ENCODE measurements around the gene S1PR4.
A peak's percentile ranks its signal among the peaks of the same experiment; 100 is the strongest.
"Not testable (repeated sequence)": the region's sequence is repeated elsewhere in the genome, so short reads cannot be mapped to it uniquely, and the experiment has no call there.

S1PR4 gene

DNA sequence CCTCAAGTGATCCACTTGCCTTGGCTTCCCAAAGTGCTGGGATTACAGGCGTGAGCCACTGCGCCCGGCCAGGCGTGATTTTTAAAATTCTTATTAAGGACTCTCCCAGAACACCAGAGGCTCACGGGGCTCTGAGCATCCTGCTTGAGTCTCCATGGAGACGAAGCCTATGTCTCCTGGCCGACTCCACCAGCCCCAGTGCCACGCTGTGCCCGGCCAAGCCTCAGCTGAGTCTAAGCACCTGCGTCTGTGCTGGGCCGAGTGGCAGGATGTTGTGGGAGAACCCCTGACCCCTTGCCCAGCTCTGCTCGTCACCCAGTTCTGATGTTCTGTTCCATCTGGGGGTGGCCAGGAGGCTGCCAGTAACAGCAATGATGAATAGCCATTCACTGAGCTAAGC is 42.0 kb downstream of the S1PR4 start:
- Histone ChIP-seq H3K79me2 (ENCODE audit: insufficient read depth, low read length) (no peaks in the 10 kb centered on the region), H3K27ac (ENCODE audit: low read depth, low read length) (no peak overlapping the region), H3K9me2 (replicated peaks; ENCODE audit: insufficient read depth, low read length) (no peaks in the 10 kb centered on the region), H3K4me2 (ENCODE audit: low read depth, low read length, poor library complexity, severe bottlenecking) (no peak overlapping the region), H3K9ac (ENCODE audit: low read length) (no peak overlapping the region), H3K27me3 (ENCODE audit: low read length) (no peaks in the 10 kb centered on the region), H2AFZ (ENCODE audit: low read depth, low read length, severe bottlenecking) (no peak overlapping the region), H3K4me3 (ENCODE audit: insufficient read depth, low read length, poor library complexity, severe bottlenecking) (no peak overlapping the region), H4K20me1 (ENCODE audit: low read depth, low read length) (no peaks in the 10 kb centered on the region), H3K9me3 (ENCODE audit: insufficient read depth, low read length) (no peaks in the 10 kb centered on the region), H3F3A (ENCODE audit: insufficient read depth) (no peaks in the 10 kb centered on the region), H3K36me3 (ENCODE audit: low read length) (no peaks in the 10 kb centered on the region)
- TF ChIP-seq EZH2phosphoT487 (conservative IDR thresholded peaks at IDR 0.05; ENCODE audit: low read length), result no peak
- TF ChIP-seq, protein P1, sequence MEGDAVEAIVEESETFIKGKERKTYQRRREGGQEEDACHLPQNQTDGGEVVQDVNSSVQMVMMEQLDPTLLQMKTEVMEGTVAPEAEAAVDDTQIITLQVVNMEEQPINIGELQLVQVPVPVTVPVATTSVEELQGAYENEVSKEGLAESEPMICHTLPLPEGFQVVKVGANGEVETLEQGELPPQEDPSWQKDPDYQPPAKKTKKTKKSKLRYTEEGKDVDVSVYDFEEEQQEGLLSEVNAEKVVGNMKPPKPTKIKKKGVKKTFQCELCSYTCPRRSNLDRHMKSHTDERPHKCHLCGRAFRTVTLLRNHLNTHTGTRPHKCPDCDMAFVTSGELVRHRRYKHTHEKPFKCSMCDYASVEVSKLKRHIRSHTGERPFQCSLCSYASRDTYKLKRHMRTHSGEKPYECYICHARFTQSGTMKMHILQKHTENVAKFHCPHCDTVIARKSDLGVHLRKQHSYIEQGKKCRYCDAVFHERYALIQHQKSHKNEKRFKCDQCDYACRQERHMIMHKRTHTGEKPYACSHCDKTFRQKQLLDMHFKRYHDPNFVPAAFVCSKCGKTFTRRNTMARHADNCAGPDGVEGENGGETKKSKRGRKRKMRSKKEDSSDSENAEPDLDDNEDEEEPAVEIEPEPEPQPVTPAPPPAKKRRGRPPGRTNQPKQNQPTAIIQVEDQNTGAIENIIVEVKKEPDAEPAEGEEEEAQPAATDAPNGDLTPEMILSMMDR (IDR thresholded peaks at IDR 0.05; ENCODE audit: insufficient read depth, low read length, poor library complexity, severe bottlenecking), result no peak

DNA sequence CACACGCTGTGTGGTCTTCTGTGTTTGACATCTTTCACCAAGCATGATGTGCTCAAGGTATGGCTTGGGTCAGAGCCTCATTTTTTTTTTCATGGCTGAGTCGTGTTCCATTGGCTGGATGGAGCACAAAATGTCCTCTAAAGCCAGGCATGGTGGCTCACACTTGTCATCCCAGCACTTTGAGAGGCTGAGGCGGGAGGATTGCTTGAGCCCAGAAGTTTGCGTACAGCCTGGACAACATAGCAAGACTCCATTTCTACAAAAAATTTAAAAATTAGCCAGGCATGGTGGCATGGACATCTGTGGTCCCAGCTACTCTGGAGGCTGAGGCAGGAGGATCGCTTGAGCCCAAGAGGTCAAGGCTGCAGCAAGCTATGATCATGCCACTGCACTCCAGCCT is 43.0 kb downstream of the S1PR4 start:
- H3K4me2 ChIP-seq (ENCODE audit: low read depth, low read length, poor library complexity, severe bottlenecking); H2AFZ ChIP-seq (ENCODE audit: low read depth, low read length, severe bottlenecking); H3K9me2 ChIP-seq (replicated peaks; ENCODE audit: insufficient read depth, low read length); H4K20me1 ChIP-seq (ENCODE audit: low read depth, low read length); H3K27me3 ChIP-seq (ENCODE audit: low read length); H3K27ac ChIP-seq (ENCODE audit: low read depth, low read length); H3F3A ChIP-seq (ENCODE audit: insufficient read depth); H3K4me3 ChIP-seq (ENCODE audit: insufficient read depth, low read length, poor library complexity, severe bottlenecking); H3K9ac ChIP-seq (ENCODE audit: low read length); H3K79me2 ChIP-seq (ENCODE audit: insufficient read depth, low read length); H3K36me3 ChIP-seq (ENCODE audit: low read length); H3K9me3 ChIP-seq (ENCODE audit: insufficient read depth, low read length): not testable (repeated sequence)

DNA sequence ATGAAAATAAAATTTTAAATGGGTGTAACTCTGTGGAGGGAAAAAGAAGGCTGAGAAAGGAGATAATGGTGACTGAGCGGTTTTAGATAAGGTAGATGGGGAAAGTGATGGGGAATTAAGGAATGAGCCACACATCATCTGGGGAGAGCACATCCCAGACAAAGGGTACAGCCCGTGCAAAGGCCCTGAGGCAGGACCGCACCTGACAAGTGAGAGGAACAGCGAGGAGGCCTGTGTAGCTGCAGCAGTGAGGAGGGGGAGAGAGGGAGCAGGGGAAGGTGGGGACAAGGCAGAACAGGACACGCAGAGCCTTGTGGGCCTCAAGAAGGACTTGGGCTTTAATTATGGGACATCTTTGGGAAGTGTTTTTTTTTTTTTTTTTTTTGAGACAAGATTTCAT is 44.1 kb downstream of the S1PR4 start:
- Histone ChIP-seq H4K20me1 (ENCODE audit: low read depth, low read length) (no peaks in the 10 kb centered on the region), H3K4me2 (ENCODE audit: low read depth, low read length, poor library complexity, severe bottlenecking) (no peak overlapping the region), H3K79me2 (ENCODE audit: insufficient read depth, low read length) (no peaks in the 10 kb centered on the region), H3K9me2 (replicated peaks; ENCODE audit: insufficient read depth, low read length) (no peaks in the 10 kb centered on the region), H3K27ac (ENCODE audit: low read depth, low read length) (no peak overlapping the region), H3K36me3 (ENCODE audit: low read length) (no peaks in the 10 kb centered on the region), H3K27me3 (ENCODE audit: low read length) (no peaks in the 10 kb centered on the region), H2AFZ (ENCODE audit: low read depth, low read length, severe bottlenecking) (no peak overlapping the region), H3K4me3 (ENCODE audit: insufficient read depth, low read length, poor library complexity, severe bottlenecking) (no peak overlapping the region), H3K9me3 (ENCODE audit: insufficient read depth, low read length) (no peaks in the 10 kb centered on the region), H3F3A (ENCODE audit: insufficient read depth) (no peaks in the 10 kb centered on the region), H3K9ac (ENCODE audit: low read length) (no peak overlapping the region)
- TF ChIP-seq, protein P1 (IDR thresholded peaks at IDR 0.05; ENCODE audit: insufficient read depth, low read length, poor library complexity, severe bottlenecking), result no peak
- no peak for TF ChIP-seq EZH2phosphoT487 (conservative IDR thresholded peaks at IDR 0.05; ENCODE audit: low read length)

DNA sequence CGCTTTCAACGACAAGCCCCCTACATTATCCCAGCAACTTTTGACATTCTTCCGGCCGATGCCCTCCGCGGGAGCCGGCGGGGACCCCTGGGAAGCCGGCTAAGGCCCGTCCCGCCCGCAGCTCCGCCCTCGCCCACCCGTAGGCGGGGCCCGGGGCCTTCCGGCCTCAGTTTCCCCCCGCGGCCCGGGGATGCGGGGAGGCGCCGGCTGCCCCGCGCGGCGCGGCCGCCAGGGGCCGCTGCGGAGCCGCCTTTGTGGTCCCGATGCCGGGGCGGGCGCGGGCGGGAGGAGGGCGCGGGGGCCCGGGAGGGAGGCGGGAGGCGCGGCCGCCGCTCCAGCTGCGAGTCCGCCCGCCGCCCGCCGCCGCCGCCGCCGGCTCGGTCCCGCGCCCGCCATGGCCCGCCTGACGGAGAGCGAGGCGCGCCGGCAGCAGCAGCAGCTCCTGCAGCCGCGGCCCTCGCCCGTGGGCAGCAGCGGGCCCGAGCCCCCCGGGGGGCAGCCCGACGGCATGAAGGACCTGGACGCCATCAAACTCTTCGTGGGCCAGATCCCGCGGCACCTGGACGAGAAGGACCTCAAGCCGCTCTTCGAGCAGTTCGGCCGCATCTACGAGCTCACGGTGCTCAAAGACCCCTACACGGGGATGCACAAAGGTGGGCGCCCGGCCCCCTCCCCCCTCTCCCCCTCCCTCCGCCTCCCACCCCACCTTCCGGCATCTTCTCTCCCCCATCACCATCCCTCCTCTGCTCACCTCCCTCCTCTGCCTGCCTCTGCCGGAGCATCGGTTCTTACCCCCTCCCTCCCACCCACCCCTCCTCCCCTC is 46.0 kb downstream of the S1PR4 start, which contains the start of gene CELF5:
TSS of gene CELF5 (plus strand) at position 316 of the 823 bp plus-strand sequence. CDS start at position 395, 79 bp downstream.
- TF ChIP-seq, protein P1 (IDR thresholded peaks at IDR 0.05; ENCODE audit: insufficient read depth, low read length, poor library complexity, severe bottlenecking), result peak; percentile 28
- no peak for TF ChIP-seq EZH2phosphoT487 (conservative IDR thresholded peaks at IDR 0.05; ENCODE audit: low read length)
- Histone ChIP-seq H3K36me3 (ENCODE audit: low read length) (no peaks in the 10 kb centered on the region), H3K9me3 (ENCODE audit: insufficient read depth, low read length) (no peaks in the 10 kb centered on the region), H3K4me3 (ENCODE audit: insufficient read depth, low read length, poor library complexity, severe bottlenecking) (no peak within 1 kb of the TSS), H2AFZ (ENCODE audit: low read depth, low read length, severe bottlenecking) (no peak within 1 kb of the TSS), H3K27ac (ENCODE audit: low read depth, low read length) (no peak within 1 kb of the TSS), H3K4me2 (ENCODE audit: low read depth, low read length, poor library complexity, severe bottlenecking) (no peak within 1 kb of the TSS), H4K20me1 (ENCODE audit: low read depth, low read length) (no peaks in the 10 kb centered on the region), H3F3A (ENCODE audit: insufficient read depth) (no peaks in the 10 kb centered on the region), H3K9me2 (replicated peaks; ENCODE audit: insufficient read depth, low read length) (no peaks in the 10 kb centered on the region), H3K9ac (ENCODE audit: low read length) (no peak within 1 kb of the TSS), H3K27me3 (ENCODE audit: low read length) (no peaks in the 10 kb centered on the region), H3K79me2 (ENCODE audit: insufficient read depth, low read length) (no peaks in the 10 kb centered on the region)

All from SU-DHL-6 (cell line).